A549 (cell line): ENCODE measurements around the gene USP12. TPM values are rescaled to one million over a fixed set of nuclear protein-coding genes. Genes with fewer than 3 reads are reported as not detected.

Experiments
- ATAC-seq, 2 experiments: fragments of 200-7000 bp in 1 of 2; fragments of >200 bp in 1 of 2; cut with Nextera tagmentation in 1 of 2; cut with Tn5 transposase in 1 of 2; 3 replicates each; pipeline versions ENCODE4 v1.8.0 to v1.9.1; 2018 to 2020; ENCODE audit warnings: mild to moderate bottlenecking in 1 of 2, moderate library complexity in 1 of 2
- CTCF ChIA-PET: fragments of 300-600 bp; sonication (Branson Sonifier 250); formaldehyde crosslinking; extraction: SDS; loops from one replicate; lab custom pipeline; 2021; ENCODE audit warnings: antibody characterized with exemption, inconsistent platforms; lab: Yijun Ruan, JAX
- POLR2A ChIA-PET: fragments of 350-600 bp; formaldehyde crosslinking; extraction: SDS; loops from one replicate; lab custom pipeline; 2021; ENCODE audit warnings: antibody characterized with exemption, inconsistent platforms; lab: Yijun Ruan, JAX
- DNase-seq, 2 experiments: peaks; one replicate each; pipeline versions ENCODE4 v3.0.0 to v3.0.0-alpha.2; 2011 to 2016; ENCODE audit warnings: low read depth in 1 of 2, low spot score in 1 of 2
- FAIRE-seq: peaks from 2 replicates; lab custom pipeline; 2011; peaks lifted over from hg19 to GRCh38; lab: Jason Lieb, UNC
- H3K27ac ChIP-seq, 2 experiments: fragments of >200 bp; sonication (Bioruptor Twin); formaldehyde crosslinking; 3 replicates each; pipeline ENCODE4 v1.5.1; 2016 to 2017
- H3K4me1 ChIP-seq: fragments of >200 bp; sonication (Bioruptor Twin); formaldehyde crosslinking; 3 replicates; pipeline ENCODE4 v1.6.1; 2016
- H3K4me2 ChIP-seq: fragments of >200 bp; sonication (Bioruptor Twin); formaldehyde crosslinking; 3 replicates; pipeline ENCODE4 v1.6.1; 2016
- H3K4me3 ChIP-seq: fragments of >200 bp; sonication (Bioruptor Twin); formaldehyde crosslinking; 3 replicates; pipeline ENCODE4 v1.5.1; 2016
- H3K9me3 ChIP-seq: fragments of >200 bp; sonication (Bioruptor Twin); formaldehyde crosslinking; 3 replicates; pipeline ENCODE4 v1.6.1; 2016
- CBX8 ChIP-seq: fragments of 200-600 bp; sonication (generic); IDR thresholded peaks from 2 replicates; pipeline ENCODE4 v1.6.1; 2016
- CHD2 ChIP-seq: fragments of 150-350 bp; IDR thresholded peaks from 2 replicates; pipeline ENCODE4 v1.6.1; 2014; ENCODE audit warnings: low read length; ENCODE audit not compliant: partially characterized antibody
- CHD4 ChIP-seq: fragments of 200-600 bp; sonication (generic); IDR thresholded peaks from 2 replicates; pipeline ENCODE4 v1.6.1; 2016; ENCODE audit warnings: antibody characterized with exemption, mild to moderate bottlenecking, borderline replicate concordance
- EHF ChIP-seq: fragments of 250-450 bp; sonication (Bioruptor Pico); IDR thresholded peaks from 2 replicates; pipeline ENCODE4 v1.5.0; 2020; ENCODE audit warnings: mild to moderate bottlenecking
- EHMT2 ChIP-seq: fragments of 200-600 bp; sonication (generic); IDR thresholded peaks from 2 replicates; pipeline ENCODE4 v1.6.1; 2016; ENCODE audit warnings: antibody characterized with exemption, low read depth, mild to moderate bottlenecking, moderate library complexity
- ESRRA ChIP-seq: fragments of 150-350 bp; IDR thresholded peaks from 2 replicates; pipeline ENCODE4 v1.6.1; 2014; ENCODE audit warnings: mild to moderate bottlenecking, low read length, borderline replicate concordance
- FOSB ChIP-seq: fragments of 250-450 bp; sonication (Bioruptor Pico); IDR thresholded peaks from 2 replicates; pipeline ENCODE4 v1.5.0; 2020; ENCODE audit warnings: mild to moderate bottlenecking, moderate library complexity
- FOXS1 ChIP-seq: fragments of 250-450 bp; sonication (Bioruptor Pico); IDR thresholded peaks from 2 replicates; pipeline ENCODE4 v1.5.0; 2020; ENCODE audit warnings: mild to moderate bottlenecking, moderate library complexity
- HDAC2 ChIP-seq: fragments of 200-600 bp; sonication (generic); IDR thresholded peaks from 2 replicates; pipeline ENCODE4 v1.6.1; 2016
- HEYL ChIP-seq: fragments of 250-450 bp; sonication (Bioruptor Pico); IDR thresholded peaks from 2 replicates; pipeline ENCODE4 v1.8.0; 2021; ENCODE audit warnings: mild to moderate bottlenecking, moderate library complexity
- HOXA7 ChIP-seq: fragments of 250-450 bp; sonication (Bioruptor Pico); IDR thresholded peaks from 2 replicates; pipeline ENCODE4 v1.5.0; 2020; ENCODE audit warnings: mild to moderate bottlenecking, moderate library complexity
- HOXB13 ChIP-seq: fragments of 250-450 bp; sonication (Bioruptor Pico); IDR thresholded peaks from 2 replicates; pipeline ENCODE4 v1.5.0; 2020; ENCODE audit warnings: low read depth, mild to moderate bottlenecking, moderate library complexity
- JUN ChIP-seq, 2 experiments: fragments of >200 bp; sonication (Bioruptor Twin); formaldehyde crosslinking; IDR thresholded peaks; 2 replicates in 1 of 2; 3 replicates in 1 of 2; pipeline ENCODE4 v1.6.1; 2016 to 2017
- KDM5A ChIP-seq: fragments of 200-600 bp; sonication (generic); IDR thresholded peaks from 2 replicates; pipeline ENCODE4 v1.6.1; 2016; ENCODE audit warnings: antibody characterized with exemption, mild to moderate bottlenecking
- MAFK ChIP-seq: fragments of 450-650 bp; IDR thresholded peaks from 2 replicates; pipeline ENCODE4 v1.6.1; 2014; ENCODE audit not compliant: partially characterized antibody
- MYC ChIP-seq: IDR thresholded peaks from 2 replicates; pipeline ENCODE4 v1.6.1; 2012; ENCODE audit warnings: mild to moderate bottlenecking, inconsistent platforms, low read length, improper control_type of control experiment, borderline replicate concordance
- NPAS2 ChIP-seq: fragments of 250-450 bp; sonication (Bioruptor Pico); IDR thresholded peaks from 2 replicates; pipeline ENCODE4 v1.8.0; 2022; ENCODE audit warnings: mild to moderate bottlenecking, moderate library complexity, borderline replicate concordance
- NR3C1 ChIP-seq: fragments of >200 bp; sonication (Bioruptor Twin); formaldehyde crosslinking; IDR thresholded peaks from 3 replicates; pipeline ENCODE4 v1.6.1; 2017
- POLR2AphosphoS2 ChIP-seq: conservative IDR thresholded peaks from 2 replicates; pipeline ENCODE4 v1.6.1; 2012; ENCODE audit warnings: low read length, improper control_type of control experiment, inconsistent platforms
- RNF2 ChIP-seq: fragments of 200-600 bp; sonication (generic); IDR thresholded peaks from 2 replicates; pipeline ENCODE4 v1.6.1; 2016; ENCODE audit warnings: low read depth, mild to moderate bottlenecking, antibody characterized with exemption, moderate library complexity, borderline replicate concordance
- TFCP2L1 ChIP-seq: fragments of 250-450 bp; sonication (Bioruptor Pico); IDR thresholded peaks from 2 replicates; pipeline ENCODE4 v1.5.0; 2021; ENCODE audit warnings: mild to moderate bottlenecking
- whole genome bisulfite sequencing: methylation state at CpG from one replicate; pipeline ENCODE4 v1.1.6; 2017; ENCODE audit errors: missing lambda C conversion rate; 5-methylcytosine and 5-hydroxymethylcytosine counted together
- polyA plus RNA-seq, 4 experiments: library from polyadenylated mRNA; depleted of rRNA in 3 of 4; stranded (reverse); fragments of >200 nt; fragmentation: RNase III in 1 of 4; extraction: RNeasy Plus Mini Kit Qiagen cat#74134 plus additional on column Dnase treatment in 1 of 4; gene quantifications; 2 replicates in 3 of 4; 3 replicates in 1 of 4; pipeline ENCODE4 v1.2.3, GENCODE V29; 2011 to 2017
- TF ChIP-seq, protein P1 (sequence below): fragments of >200 bp; sonication (Bioruptor Twin); formaldehyde crosslinking; IDR thresholded peaks from 3 replicates; pipeline ENCODE4 v1.6.1; 2016
- TF ChIP-seq, protein P2 (sequence below): fragments of 250-450 bp; sonication (Bioruptor Pico); IDR thresholded peaks from 2 replicates; pipeline ENCODE4 v1.5.0; 2021; ENCODE audit warnings: mild to moderate bottlenecking, moderate library complexity, borderline replicate concordance
- TF ChIP-seq, protein P3 (sequence below): fragments of 450-650 bp; IDR thresholded peaks from 2 replicates; pipeline ENCODE4 v1.6.1; 2014; ENCODE audit warnings: antibody characterized with exemption
- TF ChIP-seq, protein P4 (sequence below): fragments of >200 bp; sonication (Bioruptor Twin); formaldehyde crosslinking; IDR thresholded peaks from 3 replicates; pipeline ENCODE4 v1.5.1; 2016
- TF ChIP-seq, protein P5 (sequence below): IDR thresholded peaks from 2 replicates; pipeline ENCODE4 v1.6.1; 2012
- TF ChIP-seq, protein P6 (sequence below): fragments of 150-350 bp; IDR thresholded peaks from 2 replicates; pipeline ENCODE4 v1.6.1; 2014; ENCODE audit warnings: low read depth, mild to moderate bottlenecking, low read length
- TF ChIP-seq, protein P7 (sequence below): IDR thresholded peaks from 2 replicates; pipeline ENCODE4 v1.6.1; 2012

The USP12 gene
- polyA plus RNA-seq, 2 of the 4 experiments (the other 2 are of a cell fraction) = 19.1 to 21.2 TPM

DNA sequence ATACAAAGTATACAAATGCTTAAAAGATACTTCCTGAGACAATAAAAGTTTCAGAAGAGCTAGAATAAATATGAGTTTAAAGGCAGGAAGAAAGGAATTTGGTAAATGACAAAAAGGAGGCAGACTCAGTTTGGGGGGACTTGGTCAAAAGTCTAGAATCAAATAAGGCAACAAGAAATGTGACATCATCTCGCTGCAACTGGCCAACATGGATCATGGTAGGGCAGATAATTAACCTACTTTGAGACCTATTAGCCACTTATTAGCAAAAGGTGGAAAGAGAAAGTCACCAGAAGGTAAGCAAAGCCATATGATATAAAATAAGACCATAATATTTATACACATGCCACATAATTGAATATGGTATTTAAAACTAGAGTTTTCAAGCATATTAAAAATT lies 5.3 kb downstream of the USP12 start:
- DNase-seq = no peak
- ChIA-PET POLR2A (no interaction called here), CTCF (interaction anchor here (1.7 kb wide), 1 partner anchor 181 kb away, joined by 6 read pairs; no protein-coding TSS in a partner anchor)
- H3K4me3 ChIP-seq = no peak overlapping the region
- ATAC-seq = no peak
- H3K9me3 ChIP-seq = no peaks in the 10 kb centered on the region
- TF ChIP-seq TFCP2L1 (CRISPR knock-in tag) (no peak), RNF2 (no peak), CBX8 (no peak), JUN (IDR thresholded peaks at IDR 0.05) (no peak), CHD2 (no peak), NPAS2 (no peak), MAFK (no peak), CHD4 (no peak), FOSB (no peak), NR3C1 (no peak), KDM5A (no peak), MYC (no peak), HOXB13 (no peak), POLR2AphosphoS2 (no peak)
- TF ChIP-seq, protein P1, sequence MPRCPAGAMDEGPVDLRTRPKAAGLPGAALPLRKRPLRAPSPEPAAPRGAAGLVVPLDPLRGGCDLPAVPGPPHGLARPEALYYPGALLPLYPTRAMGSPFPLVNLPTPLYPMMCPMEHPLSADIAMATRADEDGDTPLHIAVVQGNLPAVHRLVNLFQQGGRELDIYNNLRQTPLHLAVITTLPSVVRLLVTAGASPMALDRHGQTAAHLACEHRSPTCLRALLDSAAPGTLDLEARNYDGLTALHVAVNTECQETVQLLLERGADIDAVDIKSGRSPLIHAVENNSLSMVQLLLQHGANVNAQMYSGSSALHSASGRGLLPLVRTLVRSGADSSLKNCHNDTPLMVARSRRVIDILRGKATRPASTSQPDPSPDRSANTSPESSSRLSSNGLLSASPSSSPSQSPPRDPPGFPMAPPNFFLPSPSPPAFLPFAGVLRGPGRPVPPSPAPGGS = no peak
- TF ChIP-seq, protein P2, sequence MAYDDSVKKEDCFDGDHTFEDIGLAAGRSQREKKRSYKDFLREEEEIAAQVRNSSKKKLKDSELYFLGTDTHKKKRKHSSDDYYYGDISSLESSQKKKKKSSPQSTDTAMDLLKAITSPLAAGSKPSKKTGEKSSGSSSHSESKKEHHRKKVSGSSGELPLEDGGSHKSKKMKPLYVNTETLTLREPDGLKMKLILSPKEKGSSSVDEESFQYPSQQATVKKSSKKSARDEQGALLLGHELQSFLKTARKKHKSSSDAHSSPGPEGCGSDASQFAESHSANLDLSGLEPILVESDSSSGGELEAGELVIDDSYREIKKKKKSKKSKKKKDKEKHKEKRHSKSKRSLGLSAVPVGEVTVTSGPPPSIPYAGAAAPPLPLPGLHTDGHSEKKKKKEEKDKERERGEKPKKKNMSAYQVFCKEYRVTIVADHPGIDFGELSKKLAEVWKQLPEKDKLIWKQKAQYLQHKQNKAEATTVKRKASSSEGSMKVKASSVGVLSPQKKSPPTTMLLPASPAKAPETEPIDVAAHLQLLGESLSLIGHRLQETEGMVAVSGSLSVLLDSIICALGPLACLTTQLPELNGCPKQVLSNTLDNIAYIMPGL (CRISPR knock-in tag) = no peak
- TF ChIP-seq, protein P3, sequence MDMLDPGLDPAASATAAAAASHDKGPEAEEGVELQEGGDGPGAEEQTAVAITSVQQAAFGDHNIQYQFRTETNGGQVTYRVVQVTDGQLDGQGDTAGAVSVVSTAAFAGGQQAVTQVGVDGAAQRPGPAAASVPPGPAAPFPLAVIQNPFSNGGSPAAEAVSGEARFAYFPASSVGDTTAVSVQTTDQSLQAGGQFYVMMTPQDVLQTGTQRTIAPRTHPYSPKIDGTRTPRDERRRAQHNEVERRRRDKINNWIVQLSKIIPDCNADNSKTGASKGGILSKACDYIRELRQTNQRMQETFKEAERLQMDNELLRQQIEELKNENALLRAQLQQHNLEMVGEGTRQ = no peak
- TF ChIP-seq, protein P4, sequence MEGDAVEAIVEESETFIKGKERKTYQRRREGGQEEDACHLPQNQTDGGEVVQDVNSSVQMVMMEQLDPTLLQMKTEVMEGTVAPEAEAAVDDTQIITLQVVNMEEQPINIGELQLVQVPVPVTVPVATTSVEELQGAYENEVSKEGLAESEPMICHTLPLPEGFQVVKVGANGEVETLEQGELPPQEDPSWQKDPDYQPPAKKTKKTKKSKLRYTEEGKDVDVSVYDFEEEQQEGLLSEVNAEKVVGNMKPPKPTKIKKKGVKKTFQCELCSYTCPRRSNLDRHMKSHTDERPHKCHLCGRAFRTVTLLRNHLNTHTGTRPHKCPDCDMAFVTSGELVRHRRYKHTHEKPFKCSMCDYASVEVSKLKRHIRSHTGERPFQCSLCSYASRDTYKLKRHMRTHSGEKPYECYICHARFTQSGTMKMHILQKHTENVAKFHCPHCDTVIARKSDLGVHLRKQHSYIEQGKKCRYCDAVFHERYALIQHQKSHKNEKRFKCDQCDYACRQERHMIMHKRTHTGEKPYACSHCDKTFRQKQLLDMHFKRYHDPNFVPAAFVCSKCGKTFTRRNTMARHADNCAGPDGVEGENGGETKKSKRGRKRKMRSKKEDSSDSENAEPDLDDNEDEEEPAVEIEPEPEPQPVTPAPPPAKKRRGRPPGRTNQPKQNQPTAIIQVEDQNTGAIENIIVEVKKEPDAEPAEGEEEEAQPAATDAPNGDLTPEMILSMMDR = no peak
- TF ChIP-seq, protein P5, sequence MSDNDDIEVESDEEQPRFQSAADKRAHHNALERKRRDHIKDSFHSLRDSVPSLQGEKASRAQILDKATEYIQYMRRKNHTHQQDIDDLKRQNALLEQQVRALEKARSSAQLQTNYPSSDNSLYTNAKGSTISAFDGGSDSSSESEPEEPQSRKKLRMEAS = no peak
- FAIRE-seq = no peak
- H3K4me2 ChIP-seq = no peak overlapping the region
- WGBS = 88% methylated on average over 1 of the region's 1 CpG
- no peak overlapping the region for H3K27ac ChIP-seq
- peaks cover 38% of the 10 kb centered on the region for H3K4me1 ChIP-seq

DNA sequence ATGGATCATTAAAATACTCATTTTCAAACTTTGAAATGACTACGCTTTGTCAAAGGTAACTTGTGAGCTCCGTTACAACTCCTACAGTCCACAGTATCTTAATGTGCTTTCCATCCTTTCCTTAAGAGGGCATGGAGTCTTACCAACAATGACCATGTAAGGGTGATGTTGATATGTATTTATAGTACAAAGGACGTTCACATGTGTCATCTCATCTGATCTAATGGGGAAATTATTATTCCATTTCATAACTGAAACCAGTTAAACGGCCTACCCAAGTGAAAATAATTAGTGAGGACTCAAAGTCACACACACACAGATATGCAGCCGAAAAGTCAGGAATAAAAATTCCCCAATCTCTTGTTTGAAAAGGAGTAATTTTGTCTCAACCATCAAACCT lies 9.6 kb downstream of the USP12 start:
- CTCF ChIA-PET = no interaction called here
- Histone ChIP-seq H3K4me3 (no peak overlapping the region), H3K9me3 (0 out of 3 replicates have a peak, but pooled peaks cover under 1% of the 10 kb centered on the region), H3K4me2 (no peak overlapping the region), H3K27ac (no peak overlapping the region), H3K4me1 (peaks cover 9% of the 10 kb centered on the region; the same call in 2 of the 3 replicates)
- DNase-seq (no peak), FAIRE-seq (no peak), ATAC-seq (no peak)
- TF ChIP-seq EHF (CRISPR knock-in tag) (no peak), NPAS2 (no peak), HEYL (CRISPR knock-in tag) (no peak), CBX8 (no peak), HOXA7 (CRISPR knock-in tag) (no peak), CHD2 (no peak), HOXB13 (no peak), ESRRA (no peak), FOXS1 (no peak), EHMT2 (no peak), HDAC2 (no peak)
- TF ChIP-seq, protein P3 = no peak
- TF ChIP-seq, protein P6, sequence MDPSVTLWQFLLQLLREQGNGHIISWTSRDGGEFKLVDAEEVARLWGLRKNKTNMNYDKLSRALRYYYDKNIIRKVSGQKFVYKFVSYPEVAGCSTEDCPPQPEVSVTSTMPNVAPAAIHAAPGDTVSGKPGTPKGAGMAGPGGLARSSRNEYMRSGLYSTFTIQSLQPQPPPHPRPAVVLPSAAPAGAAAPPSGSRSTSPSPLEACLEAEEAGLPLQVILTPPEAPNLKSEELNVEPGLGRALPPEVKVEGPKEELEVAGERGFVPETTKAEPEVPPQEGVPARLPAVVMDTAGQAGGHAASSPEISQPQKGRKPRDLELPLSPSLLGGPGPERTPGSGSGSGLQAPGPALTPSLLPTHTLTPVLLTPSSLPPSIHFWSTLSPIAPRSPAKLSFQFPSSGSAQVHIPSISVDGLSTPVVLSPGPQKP = no peak
- TF ChIP-seq, protein P7, sequence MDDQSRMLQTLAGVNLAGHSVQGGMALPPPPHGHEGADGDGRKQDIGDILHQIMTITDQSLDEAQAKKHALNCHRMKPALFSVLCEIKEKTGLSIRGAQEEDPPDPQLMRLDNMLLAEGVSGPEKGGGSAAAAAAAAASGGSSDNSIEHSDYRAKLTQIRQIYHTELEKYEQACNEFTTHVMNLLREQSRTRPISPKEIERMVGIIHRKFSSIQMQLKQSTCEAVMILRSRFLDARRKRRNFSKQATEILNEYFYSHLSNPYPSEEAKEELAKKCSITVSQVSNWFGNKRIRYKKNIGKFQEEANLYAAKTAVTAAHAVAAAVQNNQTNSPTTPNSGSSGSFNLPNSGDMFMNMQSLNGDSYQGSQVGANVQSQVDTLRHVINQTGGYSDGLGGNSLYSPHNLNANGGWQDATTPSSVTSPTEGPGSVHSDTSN = no peak
- TF ChIP-seq, protein P5 = no peak
- WGBS = 82% methylated on average over 5 of the region's 5 CpGs
- POLR2A ChIA-PET = no interaction called here
